GM19043 (cell line): ENCODE data around the gene SOX5.
"Not testable (repeated sequence)": the region's sequence is repeated elsewhere in the genome, so short reads cannot be mapped to it uniquely, and the experiment has no call there.

Experiments
- ATAC-seq: cut with Tn5 transposase; IDR thresholded peaks from one replicate; pipeline ENCODE4 v1.9.1; 2021; ENCODE audit warnings: low read depth; ENCODE audit not compliant: unreplicated experiment

Gene SOX5

DNA sequence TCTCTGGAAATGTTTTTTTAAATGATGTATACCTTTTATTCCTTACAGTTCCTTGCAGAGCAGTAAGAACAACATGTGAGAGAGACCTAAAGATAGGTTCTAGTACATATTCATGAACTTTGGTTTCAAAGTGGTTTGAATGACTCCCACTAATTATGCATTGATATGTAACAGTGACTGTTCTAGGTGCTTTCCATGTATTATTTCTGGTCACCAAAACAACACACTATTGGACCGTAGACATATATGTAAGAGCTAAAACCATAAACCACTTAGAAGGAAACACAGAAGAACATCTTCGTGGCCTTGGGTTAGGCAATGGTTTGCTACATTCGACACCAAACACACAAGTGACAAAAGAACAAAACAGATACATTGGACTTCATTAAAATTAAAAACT lies 37.9 kb downstream of the SOX5 start:
- ATAC-seq, result no peak

DNA sequence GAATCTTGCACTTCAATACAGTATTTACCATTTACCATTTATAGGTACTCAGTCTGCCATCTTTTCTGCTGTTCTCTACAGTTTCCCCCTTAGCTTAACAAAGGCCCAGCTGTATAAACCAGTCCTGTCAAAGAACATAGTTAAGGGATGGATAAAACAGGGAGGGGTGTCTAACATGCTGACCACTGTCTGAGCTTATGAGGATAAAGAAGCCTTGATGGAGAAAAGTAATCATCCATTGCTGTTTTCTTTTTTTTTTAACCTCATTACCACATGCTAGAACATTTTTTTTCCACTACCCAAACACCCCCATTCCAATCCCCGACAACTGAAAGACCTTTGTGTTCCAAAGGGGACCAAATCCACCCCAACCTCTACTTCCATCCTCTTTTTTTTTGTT lies 39.9 kb downstream of the SOX5 start:
- ATAC-seq, result no peak

DNA sequence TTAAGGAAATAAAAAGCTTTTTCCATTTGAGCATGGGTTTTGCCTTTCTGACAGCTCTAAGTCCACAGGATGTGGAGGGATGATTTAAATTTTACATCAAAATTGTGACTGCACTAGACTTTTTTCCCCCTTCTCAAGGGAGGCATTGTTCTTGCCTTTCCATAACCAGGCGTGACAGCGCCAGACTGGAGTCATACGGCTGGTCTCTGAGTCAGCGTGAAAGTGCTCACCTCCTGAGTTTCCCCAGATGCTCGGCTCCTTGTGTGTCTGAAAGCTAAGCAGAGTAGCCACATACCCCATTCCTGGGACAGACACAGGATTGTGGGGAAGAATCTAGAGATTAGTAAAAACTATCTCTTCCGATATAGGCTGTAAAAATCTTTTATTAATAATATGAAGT lies 43.1 kb downstream of the SOX5 start:
- no peak for ATAC-seq

DNA sequence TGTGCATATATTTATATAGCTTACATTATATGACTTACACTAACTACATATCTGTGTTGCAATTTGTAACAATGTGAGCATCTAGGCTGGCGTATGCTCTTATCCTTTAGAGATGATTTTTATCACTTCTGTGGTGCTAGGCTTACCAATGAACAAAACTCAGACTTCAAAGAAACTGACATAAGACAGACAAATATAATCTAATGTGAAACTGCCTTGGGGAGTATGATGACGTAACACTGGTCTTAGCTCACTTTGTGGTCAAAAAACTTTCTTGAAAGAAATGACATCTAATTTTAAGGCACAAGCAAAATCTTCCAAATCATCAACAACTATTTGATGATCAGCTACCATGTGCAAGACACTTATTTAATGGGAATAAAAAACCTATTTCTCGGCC lies 50.0 kb downstream of the SOX5 start:
- ATAC-seq, result no peak

DNA sequence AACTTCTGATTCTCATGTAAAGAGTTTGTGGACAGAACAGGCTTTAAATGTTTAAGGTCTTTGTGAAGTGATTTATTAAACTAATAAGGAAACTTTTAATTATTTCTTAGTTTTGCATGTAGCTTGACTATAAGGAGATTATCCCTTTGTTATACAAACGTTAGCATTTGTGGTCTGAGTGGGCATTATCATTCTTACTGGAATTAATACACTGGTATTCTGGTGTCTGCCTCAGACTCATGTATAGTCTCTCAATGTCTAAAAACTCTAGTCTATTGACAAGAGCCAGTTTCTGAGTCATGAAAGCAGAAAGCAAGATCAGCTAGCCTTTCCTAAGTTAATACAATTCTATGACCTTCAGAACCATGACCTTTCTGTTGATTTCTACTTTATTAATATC lies 51.3 kb downstream of the SOX5 start:
- ATAC-seq, result no peak

DNA sequence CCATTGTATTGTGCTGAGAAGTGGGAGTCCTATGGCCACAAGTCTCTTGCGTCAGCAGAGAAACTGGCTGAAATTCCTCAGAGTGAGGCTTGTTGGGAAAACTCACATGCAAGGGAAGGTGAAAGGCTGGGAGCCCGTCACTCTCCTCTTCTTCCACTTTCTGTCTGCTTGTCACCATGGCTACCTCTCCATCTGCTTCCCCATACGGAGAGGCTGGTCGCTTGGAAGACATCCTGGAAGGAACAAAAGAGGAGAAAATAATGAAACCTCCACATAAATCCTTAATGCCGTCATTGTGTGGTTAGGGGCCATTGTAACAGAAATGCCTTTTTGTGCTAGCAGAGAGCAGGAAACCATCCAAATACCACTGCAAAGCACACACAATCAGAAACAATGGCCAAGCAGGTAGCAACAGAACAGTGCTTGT lies 53.7 kb downstream of the SOX5 start:
- no peak for ATAC-seq

DNA sequence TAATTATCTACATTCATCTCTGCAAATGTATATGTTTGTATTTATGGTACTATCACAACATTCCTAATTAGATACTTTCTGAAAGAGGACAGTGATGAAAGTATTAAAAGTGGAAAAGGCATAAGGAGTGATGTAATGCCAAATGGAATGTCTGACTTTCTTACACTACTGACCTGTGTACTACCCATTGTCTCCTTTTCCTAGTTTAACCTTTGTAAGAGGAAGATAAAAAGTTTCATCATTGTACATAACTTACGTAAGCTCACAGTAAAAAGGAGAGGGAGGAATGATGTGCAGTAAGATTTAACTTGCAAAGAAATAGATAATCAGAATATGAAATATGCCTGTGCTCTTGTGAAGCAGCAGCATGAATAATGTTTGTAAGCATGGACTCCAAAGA lies 55.9 kb downstream of the SOX5 start:
- no peak for ATAC-seq

DNA sequence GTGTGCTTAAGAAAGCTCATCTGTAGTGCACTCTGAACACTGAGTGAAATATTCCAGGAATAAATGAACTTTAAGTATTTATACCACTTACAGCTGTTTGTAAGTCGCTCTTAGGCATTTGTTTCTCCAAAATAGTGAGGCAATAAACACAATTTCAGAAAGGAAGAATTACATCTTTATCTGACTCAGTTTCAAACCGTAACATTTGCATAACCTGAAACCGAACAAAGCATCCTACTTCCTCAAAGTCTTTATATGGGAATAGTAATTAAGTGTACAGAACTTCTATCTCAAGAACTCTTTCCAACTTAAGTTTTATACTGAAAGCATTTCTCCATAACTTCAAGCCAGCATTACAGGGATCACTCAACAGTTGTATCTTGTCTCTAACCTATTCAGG lies 58.4 kb downstream of the SOX5 start:
- ATAC-seq, result no peak

DNA sequence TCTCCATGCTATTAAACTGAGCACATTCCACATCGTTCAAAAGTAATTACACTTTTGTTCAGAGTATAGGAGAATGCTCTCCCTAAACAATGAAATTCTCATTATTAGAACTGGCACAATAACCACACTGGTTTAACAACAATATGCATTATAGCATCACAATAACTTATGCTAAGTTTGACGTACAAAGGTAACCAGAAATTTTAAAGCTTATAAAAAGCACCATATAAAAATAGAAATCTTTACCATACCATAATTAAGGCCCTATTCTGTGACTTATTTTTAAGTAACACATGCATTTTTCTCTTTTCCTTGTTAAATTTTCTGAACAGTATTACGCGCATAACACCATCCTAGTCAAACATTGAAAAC lies 60.4 kb downstream of the SOX5 start:
- no peak for ATAC-seq

DNA sequence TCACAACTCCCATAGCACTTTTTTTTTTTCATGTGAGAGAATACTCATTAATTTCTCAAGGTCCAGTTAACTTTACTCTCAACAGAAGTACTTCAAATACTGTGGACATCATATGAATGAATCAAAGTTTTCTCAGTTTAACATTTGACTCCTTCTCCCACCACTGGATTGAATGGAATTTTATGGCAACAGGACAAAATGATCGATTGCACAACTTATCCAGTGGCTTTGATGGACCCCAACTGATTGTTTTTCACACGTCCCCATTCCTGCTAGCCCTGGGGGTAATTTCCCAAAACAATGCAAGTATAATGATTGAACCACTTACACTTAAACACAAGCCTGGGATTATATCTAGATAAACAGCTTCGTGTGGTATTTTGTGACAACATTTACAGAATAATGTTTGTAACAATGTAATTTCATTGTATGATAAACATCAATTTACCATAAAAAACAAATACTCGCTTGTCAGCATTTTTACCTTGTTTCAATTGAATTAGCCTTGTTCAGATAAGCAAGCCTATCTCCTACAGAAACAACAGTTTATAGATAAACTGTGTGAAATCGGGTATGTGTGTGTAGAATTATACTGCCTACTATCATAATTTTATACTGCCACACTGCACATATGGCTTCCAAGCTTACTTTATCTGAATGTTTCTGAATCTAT lies 60.9 kb downstream of the SOX5 start:
- no peak for ATAC-seq

DNA sequence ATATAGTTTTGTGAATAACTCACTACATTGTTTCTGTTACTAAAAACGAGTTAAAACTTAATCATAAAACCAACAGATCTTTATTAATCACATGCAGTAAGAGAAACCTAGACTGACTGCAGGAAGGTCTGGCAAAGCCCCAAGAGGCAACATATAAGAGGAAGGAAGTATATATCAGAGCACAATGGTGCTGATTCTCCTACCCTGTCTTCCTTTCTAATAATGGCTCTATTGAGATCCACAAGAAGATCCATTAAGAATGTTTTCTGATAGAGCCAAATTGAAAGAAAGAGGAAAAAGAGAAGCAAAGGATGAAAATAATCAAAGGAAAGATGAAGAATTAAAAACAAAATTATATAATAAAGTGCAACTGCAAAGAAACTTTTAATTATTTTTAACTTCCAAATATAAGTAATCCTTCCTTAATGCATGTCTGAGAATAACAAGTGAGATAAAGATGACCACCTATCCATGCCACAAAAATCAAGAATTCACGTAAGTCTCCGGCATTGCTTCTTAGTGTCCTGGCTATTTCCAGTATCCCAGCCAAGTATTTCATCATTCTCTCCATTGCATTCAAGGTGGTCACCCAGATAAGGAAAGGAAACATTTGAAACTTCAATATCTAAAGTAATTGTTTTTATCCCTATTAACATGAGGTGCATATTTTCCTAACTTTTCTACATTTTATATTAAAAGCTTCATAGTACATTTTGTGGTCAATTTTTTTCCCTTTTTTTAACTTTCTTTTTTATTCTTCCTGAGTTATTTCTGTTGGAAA lies 62.2 kb downstream of the SOX5 start:
- ATAC-seq, result no peak

DNA sequence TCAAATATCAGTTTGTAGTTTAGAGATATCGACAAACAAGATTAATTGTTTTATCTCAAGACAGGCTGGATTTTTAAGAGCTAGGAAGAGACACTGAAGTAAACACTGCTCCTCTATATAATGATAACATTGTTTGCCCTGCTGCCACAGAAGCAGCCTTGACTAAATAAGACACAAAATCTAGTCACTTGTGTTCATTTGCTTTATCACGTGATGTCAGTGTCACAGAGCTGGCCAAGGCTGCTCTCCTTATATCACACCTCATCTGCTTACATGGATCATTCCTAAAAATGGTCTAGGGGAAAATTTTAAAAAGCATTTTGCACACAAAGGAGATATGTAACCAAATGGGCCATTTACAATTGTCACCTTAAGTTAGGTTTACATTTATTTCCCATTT lies 64.1 kb downstream of the SOX5 start:
- ATAC-seq, result no peak

DNA sequence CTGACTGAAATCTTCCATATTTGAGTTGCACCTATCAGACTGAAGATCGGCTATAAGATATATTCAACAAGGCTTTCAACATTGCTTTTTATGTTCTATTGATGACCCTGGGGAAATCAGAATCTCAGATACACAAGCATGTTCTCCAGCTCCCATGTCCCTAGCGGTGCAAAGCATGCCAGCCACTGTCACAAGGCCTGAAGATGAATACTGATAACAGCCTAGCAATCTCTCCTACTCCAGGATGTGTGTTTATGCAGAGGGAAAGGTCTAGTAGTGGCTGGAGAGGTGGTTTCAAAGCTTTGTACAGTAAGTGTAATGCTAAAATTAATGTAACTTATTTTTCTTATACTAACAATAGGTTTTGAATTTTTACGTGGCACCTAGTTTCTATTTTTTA lies 64.6 kb downstream of the SOX5 start:
- ATAC-seq, result no peak

DNA sequence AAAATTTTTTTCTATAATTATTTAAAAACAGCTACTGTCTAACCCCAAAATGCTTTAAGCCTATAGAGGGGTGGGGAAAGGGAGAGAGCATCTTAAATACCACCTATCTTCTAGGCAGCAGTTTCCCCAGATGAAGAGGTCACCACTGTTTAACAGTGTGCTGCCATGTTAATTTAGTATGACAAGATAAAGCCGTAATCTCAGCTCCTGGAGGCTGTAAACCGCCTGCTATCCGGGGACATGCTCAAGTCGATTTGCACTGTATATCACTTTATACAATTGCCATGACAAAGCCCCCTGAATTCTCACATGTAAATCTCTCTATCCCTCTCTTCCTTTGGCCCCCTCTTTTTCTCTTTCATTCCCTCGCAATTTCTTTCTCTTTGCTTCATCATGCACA lies 68.5 kb downstream of the SOX5 start:
- no peak for ATAC-seq

DNA sequence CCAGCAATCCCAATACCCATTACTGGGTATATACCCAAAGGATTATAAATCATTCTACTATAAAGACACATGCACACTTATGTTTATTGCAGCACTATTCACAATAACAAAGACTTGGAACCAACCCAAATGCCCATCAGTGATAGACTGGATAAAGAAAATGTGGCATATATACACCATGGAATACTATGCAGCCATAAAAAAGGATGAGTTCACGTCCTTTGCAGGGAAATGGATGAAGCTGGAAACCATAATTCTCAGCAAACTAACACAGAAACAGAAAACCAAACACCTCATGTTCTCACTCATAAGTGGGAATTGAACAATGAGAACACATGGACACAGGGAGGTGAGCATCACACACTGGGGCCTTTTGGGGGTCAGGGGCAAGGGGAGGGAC lies 72.9 kb downstream of the SOX5 start:
- not testable (repeated sequence) for ATAC-seq

DNA sequence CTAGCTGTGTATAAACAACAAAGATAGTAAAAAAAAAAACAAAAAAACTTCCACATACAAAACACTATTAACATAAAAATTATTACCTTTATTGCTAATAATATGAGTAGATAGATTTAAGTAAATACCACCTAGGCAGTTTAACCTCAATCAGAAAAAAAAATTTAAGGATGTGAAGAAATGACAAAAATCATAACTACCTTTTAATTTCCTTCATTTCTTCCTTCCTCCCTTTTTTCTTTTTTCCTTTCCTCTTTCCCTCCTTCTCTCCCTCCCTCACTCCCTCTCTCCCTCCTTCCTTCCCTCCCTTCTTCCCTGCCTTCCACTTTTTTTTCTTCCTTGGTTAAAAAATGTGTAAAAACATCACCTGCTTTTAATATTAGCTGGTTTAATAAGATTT lies 81.7 kb downstream of the SOX5 start:
- no peak for ATAC-seq

DNA sequence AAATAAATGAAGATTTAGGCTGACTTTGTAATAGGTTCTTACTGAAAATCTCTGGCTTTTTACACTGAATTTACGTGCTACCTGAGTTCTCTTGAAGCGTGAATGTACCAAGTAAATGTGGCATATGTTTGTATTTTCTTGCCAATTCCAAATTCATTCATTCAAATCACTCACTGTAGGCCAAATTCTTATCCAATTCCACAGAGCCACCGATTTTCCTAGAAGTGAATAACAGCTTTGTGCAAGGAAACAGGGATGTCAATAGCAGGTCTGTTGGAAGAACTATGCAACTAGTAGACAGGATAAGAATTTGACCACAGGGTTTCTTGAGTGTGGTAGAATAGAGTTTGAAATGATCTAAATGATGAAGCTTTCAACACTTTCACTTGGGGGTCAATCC lies 86.8 kb downstream of the SOX5 start:
- ATAC-seq, result no peak

DNA sequence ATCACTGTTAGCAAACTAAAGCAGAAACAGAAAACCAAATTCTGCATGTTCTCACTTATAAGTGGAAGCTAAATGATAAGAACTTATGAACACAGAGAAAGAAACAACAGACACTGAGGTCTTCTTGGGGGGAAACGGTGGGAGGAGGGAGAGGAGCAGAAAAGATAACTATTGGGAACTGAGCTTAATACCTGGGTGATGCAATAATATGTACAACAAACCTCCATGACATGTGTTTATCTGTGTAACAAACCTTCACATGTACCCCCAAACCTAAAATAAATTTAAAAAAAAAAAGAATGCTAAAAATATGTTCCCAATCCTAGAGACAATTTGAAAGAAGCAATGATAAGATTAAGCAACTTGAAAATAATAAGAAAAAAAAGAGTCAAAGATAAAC lies 89.5 kb downstream of the SOX5 start:
- ATAC-seq, result no peak

DNA sequence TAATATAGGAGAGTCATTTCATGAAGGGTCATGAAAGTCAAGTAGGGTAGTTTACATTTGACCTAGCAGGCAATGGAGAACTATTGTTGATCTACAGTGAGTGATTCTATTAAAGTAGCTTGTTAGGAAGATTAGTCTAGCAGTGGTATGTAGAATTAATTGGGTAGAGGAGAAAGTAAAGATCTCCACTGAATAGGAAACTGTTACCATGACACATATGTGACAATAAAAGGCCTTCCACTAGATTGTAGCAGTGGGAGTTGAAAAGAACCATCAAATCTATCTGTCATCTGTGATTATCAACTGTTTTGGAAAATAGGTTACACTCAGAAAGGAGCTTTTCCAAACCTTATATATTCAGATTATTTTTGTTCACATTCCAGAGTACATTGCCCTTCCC lies 92.3 kb downstream of the SOX5 start:
- ATAC-seq, result no peak

DNA sequence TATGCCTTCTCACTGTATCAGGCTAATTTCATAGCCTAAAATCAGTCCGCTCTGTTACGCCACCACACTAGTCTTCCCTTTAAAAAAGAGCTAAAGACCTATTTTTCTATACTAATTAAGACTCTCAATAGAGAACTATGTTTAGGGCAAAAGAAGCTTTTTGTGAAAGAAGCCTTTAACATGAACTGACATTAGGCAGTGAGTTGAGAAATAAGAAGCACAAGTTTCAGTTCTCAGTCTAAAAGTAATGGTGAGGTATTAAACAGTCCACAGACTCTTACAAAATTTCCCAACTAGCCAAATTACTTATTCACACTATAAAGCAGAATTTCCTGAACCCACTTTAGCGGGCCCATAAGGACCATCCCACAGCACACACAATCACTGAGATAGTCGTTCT lies 93.7 kb downstream of the SOX5 start:
- ATAC-seq, result no peak

DNA sequence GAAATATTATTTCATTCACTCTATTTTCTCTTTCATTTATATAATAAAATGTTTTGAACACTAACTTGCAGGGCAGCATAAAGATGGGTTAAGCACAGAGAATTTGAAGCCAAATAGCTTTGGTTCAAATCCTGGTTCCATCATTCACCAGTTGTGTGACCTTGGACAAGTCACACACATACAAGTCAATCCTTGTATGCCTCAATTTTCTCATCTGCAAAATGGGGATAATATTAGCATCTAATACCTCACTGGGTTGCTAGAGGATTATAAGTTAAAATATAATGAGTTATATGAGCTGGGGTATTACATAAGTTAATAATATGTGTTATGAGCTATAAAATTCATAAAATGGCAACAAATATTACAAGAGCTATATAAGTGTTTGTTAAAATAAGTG lies 94.9 kb downstream of the SOX5 start:
- ATAC-seq, result no peak

DNA sequence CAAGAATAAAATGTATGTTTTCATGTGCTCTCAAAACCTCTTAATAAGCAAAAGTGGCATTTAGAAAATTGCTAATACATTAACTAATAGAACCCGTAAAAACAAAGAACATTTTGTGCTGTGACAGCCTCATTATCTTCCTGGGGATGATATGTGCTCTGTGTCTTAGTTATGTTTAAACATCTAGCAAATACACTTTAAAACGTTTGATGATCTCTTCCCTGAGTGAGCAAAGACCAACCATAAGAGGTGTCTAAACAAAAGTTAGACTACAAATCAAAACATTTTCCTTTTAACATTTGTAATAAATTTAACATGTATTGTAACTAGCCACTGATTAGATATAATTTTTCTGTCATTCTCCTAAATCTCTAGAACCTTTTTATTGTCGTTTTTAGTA lies 95.8 kb downstream of the SOX5 start:
- no peak for ATAC-seq

DNA sequence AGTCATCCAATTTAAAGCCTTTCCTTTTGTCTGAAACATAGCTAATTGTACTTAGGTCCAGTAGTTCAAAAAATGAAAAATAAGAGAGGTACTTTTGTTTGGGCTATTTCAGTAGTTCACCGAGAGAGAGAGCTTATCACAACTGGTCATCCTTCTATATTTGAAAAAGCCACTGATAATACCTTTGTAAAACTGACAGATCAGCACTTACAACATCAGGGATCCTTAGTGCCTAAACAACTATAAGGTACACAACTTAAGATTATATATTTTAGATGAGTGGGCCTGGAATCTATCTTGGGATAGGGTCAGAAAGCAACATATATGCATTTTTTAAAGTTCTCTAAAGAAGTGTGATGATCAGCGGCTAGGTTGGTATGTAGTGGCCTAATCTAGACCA lies 97.9 kb downstream of the SOX5 start:
- ATAC-seq, result no peak
